ENCODE results near the gene DUSP6.

DNA sequence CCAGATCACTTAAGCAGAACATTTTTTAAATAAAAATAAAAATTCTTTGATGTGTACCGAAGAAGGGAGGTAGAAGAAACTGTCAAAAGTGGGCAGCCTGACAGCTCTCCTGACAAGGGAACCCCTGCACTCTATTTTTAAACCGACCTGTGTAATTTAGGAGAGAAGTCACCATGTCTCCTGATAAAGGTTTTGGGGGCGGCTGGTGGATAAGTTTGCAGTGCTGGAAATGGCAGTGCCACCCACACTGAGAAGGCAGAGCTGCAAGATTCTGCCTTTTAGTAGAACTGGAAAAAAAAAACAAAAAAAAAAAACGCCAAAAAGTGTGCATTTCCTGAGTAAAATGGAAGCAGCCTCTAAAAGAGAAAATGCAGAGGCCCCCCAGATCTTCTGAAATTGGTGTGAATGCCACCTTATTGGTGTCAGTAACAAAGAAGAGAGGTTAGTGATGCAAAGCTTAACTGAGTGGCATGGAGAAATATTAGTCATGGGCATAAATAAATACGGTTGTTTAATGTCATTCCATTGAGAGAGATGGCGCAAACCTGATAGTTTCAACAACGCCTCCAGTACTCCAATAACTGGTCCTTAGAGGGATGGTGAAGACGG lies 24.7 kb downstream of the DUSP6 start:
- TF ChIP-seq EZH2 (IDR thresholded peaks at IDR 0.05; ENCODE audit: insufficient read depth, poor library complexity, severe bottlenecking) (no peak), EZH2phosphoT487 (IDR thresholded peaks at IDR 0.05; ENCODE audit: insufficient read depth, low read depth) (no peak)
